ENCODE data around the gene SYT9. TPM values are rescaled to one million over a fixed set of nuclear protein-coding genes. Genes with fewer than 3 reads are reported as not detected.

SYT9 gene
- total and polyA plus RNA-seq, 3 donors from 2014 or later = 2.7 to 4.1 (median 3.1) TPM

- H3K36me3 ChIP-seq (ENCODE audit: low read depth, missing control alignments) = no peaks in the 10 kb centered on the region
- intact Hi-C loops (cut with DNase I; ENCODE audit: low total_unique reads) = no loop called here
- TF ChIP-seq POLR2A (IDR thresholded peaks at IDR 0.05) = no peak
- TF ChIP-seq, protein P1, sequence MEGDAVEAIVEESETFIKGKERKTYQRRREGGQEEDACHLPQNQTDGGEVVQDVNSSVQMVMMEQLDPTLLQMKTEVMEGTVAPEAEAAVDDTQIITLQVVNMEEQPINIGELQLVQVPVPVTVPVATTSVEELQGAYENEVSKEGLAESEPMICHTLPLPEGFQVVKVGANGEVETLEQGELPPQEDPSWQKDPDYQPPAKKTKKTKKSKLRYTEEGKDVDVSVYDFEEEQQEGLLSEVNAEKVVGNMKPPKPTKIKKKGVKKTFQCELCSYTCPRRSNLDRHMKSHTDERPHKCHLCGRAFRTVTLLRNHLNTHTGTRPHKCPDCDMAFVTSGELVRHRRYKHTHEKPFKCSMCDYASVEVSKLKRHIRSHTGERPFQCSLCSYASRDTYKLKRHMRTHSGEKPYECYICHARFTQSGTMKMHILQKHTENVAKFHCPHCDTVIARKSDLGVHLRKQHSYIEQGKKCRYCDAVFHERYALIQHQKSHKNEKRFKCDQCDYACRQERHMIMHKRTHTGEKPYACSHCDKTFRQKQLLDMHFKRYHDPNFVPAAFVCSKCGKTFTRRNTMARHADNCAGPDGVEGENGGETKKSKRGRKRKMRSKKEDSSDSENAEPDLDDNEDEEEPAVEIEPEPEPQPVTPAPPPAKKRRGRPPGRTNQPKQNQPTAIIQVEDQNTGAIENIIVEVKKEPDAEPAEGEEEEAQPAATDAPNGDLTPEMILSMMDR (IDR thresholded peaks at IDR 0.05) = no peak
- H3K4me3 ChIP-seq = no peak overlapping the region
- H3K9me3 ChIP-seq = no peaks in the 10 kb centered on the region
- no peaks in the 10 kb centered on the region for H3K27me3 ChIP-seq
- no peaks in the 10 kb centered on the region for H3K4me1 ChIP-seq
- 73 to 83% methylated on average over 2 of the region's 2 CpGs for WGBS, 2 donors
- H3K27ac ChIP-seq = no peak overlapping the region
- DNase-seq = no peak
Observed at GRCh38 chr11:7307836-7308235, 56.1 kb downstream of the SYT9 start.

DNA sequence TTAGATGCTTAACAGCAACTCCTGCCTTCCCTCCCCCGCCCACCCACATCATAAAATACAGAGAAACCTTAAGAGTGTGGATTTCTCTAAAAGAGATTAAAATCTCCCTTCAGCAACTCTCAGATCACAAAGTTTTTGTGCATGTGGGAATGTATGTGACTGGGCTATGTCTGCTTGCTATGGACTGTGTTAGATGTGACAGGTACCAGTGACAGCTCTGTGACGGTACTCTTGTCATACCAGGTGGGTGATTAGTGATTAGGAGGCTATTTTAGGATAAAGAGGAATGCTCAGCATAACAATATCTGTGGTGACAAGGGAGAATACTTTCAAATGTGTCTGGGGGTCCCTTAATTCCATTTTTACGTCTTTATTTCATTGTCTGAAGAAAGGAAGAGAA, 60.2 kb downstream of the SYT9 start:
- Histone ChIP-seq H3K4me1 (no peaks in the 10 kb centered on the region), H3K4me3 (no peak overlapping the region), H3K9me3 (no peaks in the 10 kb centered on the region), H3K27ac (no peak overlapping the region), H3K36me3 (ENCODE audit: low read depth, missing control alignments) (no peaks in the 10 kb centered on the region), H3K27me3 (no peaks in the 10 kb centered on the region)
- no peak for DNase-seq
- WGBS, 2 donors = 67 to 70% methylated on average over 3 of the region's 3 CpGs
- TF ChIP-seq, protein P1 (IDR thresholded peaks at IDR 0.05) = no peak
- TF ChIP-seq POLR2A (IDR thresholded peaks at IDR 0.05) = no peak
- intact Hi-C loops (cut with DNase I; ENCODE audit: low total_unique reads) = no loop called here

DNA sequence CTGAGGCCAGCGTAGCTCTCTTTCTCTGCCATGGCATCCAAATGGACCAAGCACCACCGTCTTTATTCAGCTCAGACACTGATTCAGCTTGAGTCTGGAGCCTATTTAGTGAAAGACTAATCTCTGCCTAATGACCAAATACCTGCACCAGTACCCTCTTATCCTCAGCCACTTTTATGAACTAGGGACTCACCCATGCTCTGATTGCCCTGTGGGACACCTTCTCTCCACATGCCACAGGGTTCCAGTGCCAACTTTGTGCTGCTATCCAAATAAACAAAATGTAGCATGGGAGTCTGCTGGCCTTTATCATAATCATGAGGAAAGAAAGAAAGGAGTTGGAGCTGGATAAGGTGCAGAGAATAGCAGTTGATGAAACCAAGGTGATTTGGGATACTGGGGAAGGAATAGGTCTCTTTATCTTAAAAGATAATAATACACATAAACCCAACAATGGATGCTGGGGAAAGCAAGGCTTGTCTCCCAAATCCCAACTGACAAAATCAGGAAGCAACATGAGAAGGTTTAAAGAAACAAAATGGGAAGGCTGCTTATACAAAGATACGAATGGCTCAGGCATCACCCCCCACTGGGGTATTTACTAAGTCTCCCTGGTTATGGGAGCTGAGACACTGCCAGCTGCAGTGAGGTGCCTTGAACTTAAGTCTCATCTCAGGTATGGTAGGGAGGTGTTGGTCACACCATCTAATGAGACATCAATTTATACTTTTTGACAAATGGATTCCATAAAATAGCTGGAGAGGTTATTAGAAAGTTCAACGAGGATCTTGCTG, 63.3 kb downstream of the SYT9 start:
- no peak overlapping the region for H3K27ac ChIP-seq
- H3K4me1 ChIP-seq = no peaks in the 10 kb centered on the region
- H3K27me3 ChIP-seq = no peaks in the 10 kb centered on the region
- no peak for DNase-seq
- H3K36me3 ChIP-seq (ENCODE audit: low read depth, missing control alignments) = no peaks in the 10 kb centered on the region
- intact Hi-C loops (cut with DNase I; ENCODE audit: low total_unique reads) = no loop called here
- H3K9me3 ChIP-seq = no peaks in the 10 kb centered on the region
- TF ChIP-seq POLR2A (IDR thresholded peaks at IDR 0.05) = no peak
- TF ChIP-seq, protein P1 (IDR thresholded peaks at IDR 0.05) = no peak
- no peak overlapping the region for H3K4me3 ChIP-seq
- WGBS, 2 donors = 79 to 88% methylated on average over 4 of the region's 4 CpGs

DNA sequence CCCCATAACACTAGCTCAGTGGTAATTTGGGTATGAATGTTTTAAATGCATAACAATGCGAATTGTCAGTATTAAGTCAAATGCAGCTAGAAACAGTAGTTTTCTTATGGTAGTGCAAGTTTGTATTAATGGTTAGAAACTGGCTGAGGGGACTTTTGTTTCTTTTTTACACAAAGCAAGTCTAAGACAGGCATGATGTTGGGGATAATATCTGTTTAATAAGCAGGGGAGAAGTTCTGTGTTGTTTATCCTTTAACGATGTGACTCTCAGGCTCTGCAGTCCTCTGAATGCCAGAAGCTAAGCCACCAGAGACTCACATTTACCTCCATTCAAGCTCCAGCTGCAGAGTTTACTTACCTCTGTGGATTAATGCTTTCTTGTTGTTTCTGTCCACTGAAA, 67.8 kb downstream of the SYT9 start:
- TF ChIP-seq, protein P1 (IDR thresholded peaks at IDR 0.05) = no peak
- H3K36me3 ChIP-seq (ENCODE audit: low read depth, missing control alignments) = no peaks in the 10 kb centered on the region
- H3K4me1 ChIP-seq = no peaks in the 10 kb centered on the region
- no peaks in the 10 kb centered on the region for H3K9me3 ChIP-seq
- H3K27me3 ChIP-seq = no peaks in the 10 kb centered on the region
- DNase-seq = no peak
- no peak overlapping the region for H3K27ac ChIP-seq
- WGBS, 2 donors = 74% methylated on average over 2 of the region's 2 CpGs
- intact Hi-C loops (cut with DNase I; ENCODE audit: low total_unique reads) = no loop called here
- H3K4me3 ChIP-seq = no peak overlapping the region

DNA sequence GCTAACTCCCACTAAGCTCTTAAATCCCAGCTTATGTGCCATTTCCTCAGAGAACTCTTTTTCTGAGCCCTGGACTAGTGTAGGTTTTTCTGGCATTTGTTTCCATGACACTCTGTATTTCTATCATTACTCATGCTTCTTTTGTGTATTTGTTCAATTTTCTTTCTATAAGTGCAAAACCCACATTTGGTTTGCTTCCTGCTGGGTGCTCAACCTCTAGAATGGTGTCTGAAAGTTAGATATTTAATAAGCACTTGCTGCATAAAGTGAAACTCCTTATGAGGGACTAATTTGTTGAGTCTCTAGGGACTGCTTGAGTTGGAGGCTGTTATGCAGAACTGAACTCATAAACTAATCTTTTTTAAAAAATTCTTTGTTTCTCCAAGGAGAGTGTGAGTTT, 68.6 kb downstream of the SYT9 start:
- intact Hi-C loops (cut with DNase I; ENCODE audit: low total_unique reads) = no loop called here
- DNase-seq = no peak
- H3K27me3 ChIP-seq = no peaks in the 10 kb centered on the region
- no peak overlapping the region for H3K4me3 ChIP-seq
- H3K27ac ChIP-seq = no peak overlapping the region
- H3K9me3 ChIP-seq = no peaks in the 10 kb centered on the region
- H3K4me1 ChIP-seq = no peaks in the 10 kb centered on the region
- no peaks in the 10 kb centered on the region for H3K36me3 ChIP-seq (ENCODE audit: low read depth, missing control alignments)
- TF ChIP-seq, protein P1 (IDR thresholded peaks at IDR 0.05) = no peak
- no peak for TF ChIP-seq POLR2A (IDR thresholded peaks at IDR 0.05)
